ENCODE results near the gene COL20A1.

The COL20A1 gene

GRCh38 chr20:63260521-63260920 is 32.5 kb upstream of the COL20A1 start:
- no peak for DNase-seq (ENCODE audit: low read depth in 2 of 3, low spot score in 2 of 3)

GRCh38 chr20:63261060-63261794 is 31.8 kb upstream of the COL20A1 start:
- no peak for DNase-seq (ENCODE audit: low read depth in 2 of 3, low spot score in 2 of 3)

GRCh38 chr20:63261795-63262528 is 31.0 kb upstream of the COL20A1 start:
- no peak for DNase-seq (ENCODE audit: low read depth in 2 of 3, low spot score in 2 of 3)

GRCh38 chr20:63262836-63263235 is 30.1 kb upstream of the COL20A1 start:
- no peak for DNase-seq (ENCODE audit: low read depth in 2 of 3, low spot score in 2 of 3)

- no peak for DNase-seq (ENCODE audit: low read depth in 2 of 3, low spot score in 2 of 3)
Observed at GRCh38 chr20:63264000-63264399, 29.0 kb upstream of the COL20A1 start.

GRCh38 chr20:63264519-63264918 is 28.5 kb upstream of the COL20A1 start:
- no peak for DNase-seq (ENCODE audit: low read depth in 2 of 3, low spot score in 2 of 3)

GRCh38 chr20:63265891-63266515 is 27.0 kb upstream of the COL20A1 start:
- DNase-seq (ENCODE audit: low read depth in 2 of 3, low spot score in 2 of 3): no peak

- no peak for DNase-seq (ENCODE audit: low read depth in 2 of 3, low spot score in 2 of 3)
Observed at GRCh38 chr20:63267691-63268090, 25.3 kb upstream of the COL20A1 start.

GRCh38 chr20:63268256-63268655 is 24.7 kb upstream of the COL20A1 start:
- no peak for DNase-seq (ENCODE audit: low read depth in 2 of 3, low spot score in 2 of 3)

- no peak for DNase-seq (ENCODE audit: low read depth in 2 of 3, low spot score in 2 of 3)
Observed at GRCh38 chr20:63268671-63269439, 24.1 kb upstream of the COL20A1 start.

- no peak for DNase-seq (ENCODE audit: low read depth in 2 of 3, low spot score in 2 of 3)
Observed at GRCh38 chr20:63269724-63270123, 23.3 kb upstream of the COL20A1 start.

GRCh38 chr20:63270606-63271325 is 22.2 kb upstream of the COL20A1 start:
- no peak for DNase-seq (ENCODE audit: low read depth in 2 of 3, low spot score in 2 of 3)

GRCh38 chr20:63272105-63273058 is 20.6 kb upstream of the COL20A1 start, which contains the start of gene ARFGAP1:
ARFGAP1 (plus strand) TSS chr20:63272813; CDS start chr20:63275581, 2,768 bp downstream.
- DNase-seq (ENCODE audit: low read depth in 2 of 3, low spot score in 2 of 3): peak; percentile 52 to 75 (median 73)

- no peak for DNase-seq (ENCODE audit: low read depth in 2 of 3, low spot score in 2 of 3)
Observed at GRCh38 chr20:63273059-63273579, 19.9 kb upstream of the COL20A1 start.

GRCh38 chr20:63273635-63274380 is 19.2 kb upstream of the COL20A1 start:
- DNase-seq (ENCODE audit: low read depth in 2 of 3, low spot score in 2 of 3): no peak

- DNase-seq (ENCODE audit: low read depth in 2 of 3, low spot score in 2 of 3): no peak
Observed at GRCh38 chr20:63274381-63275228, 18.4 kb upstream of the COL20A1 start.

- DNase-seq (ENCODE audit: low read depth in 2 of 3, low spot score in 2 of 3): no peak
Observed at GRCh38 chr20:63275825-63276224, 17.2 kb upstream of the COL20A1 start.

GRCh38 chr20:63276956-63277355 is 16.0 kb upstream of the COL20A1 start:
- DNase-seq (ENCODE audit: low read depth in 2 of 3, low spot score in 2 of 3): no peak

Data from activated CD8-positive, alpha-beta memory T cell treated with anti-CD3 and anti-CD28 coated beads for 48 hours (primary cell).